NCI-H2196 treated with DMSO at 0.1 percent for 48 hours (cell line): ENCODE results near the gene ZNF576.
"Not testable (repeated sequence)": the region's sequence is repeated elsewhere in the genome, so short reads cannot be mapped to it uniquely, and the experiment has no call there.

Experiments used
- DNase-seq: peaks from one replicate; lab custom pipeline; 2025; ENCODE audit not compliant: unreplicated experiment; lab: John Stamatoyannopoulos, UW

Gene ZNF576

GRCh38 chr19:43623889-43624670 lies 27.7 kb downstream of the ZNF576 start:
- DNase-seq = no peak

DNA sequence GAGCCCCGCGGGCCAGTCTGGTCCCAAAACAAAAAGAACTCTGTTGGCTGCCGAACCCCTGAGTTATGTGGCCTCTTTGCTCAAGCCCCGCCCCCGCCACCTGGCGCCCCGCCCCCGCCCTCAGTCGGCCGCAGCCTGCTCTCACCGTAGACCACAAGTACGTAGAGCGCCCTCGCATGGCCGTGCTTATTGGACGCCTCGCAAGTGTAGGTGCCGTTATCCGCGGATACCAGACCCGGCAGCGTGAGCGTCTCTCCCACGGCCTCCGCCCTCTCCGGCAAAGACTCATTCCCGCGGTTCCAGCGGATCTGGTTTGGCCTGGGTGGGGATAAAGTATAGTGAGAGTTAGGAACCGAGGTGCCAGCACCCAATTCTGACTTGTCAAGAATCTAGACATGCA lies 28.5 kb downstream of the ZNF576 start:
- no peak for DNase-seq

DNA sequence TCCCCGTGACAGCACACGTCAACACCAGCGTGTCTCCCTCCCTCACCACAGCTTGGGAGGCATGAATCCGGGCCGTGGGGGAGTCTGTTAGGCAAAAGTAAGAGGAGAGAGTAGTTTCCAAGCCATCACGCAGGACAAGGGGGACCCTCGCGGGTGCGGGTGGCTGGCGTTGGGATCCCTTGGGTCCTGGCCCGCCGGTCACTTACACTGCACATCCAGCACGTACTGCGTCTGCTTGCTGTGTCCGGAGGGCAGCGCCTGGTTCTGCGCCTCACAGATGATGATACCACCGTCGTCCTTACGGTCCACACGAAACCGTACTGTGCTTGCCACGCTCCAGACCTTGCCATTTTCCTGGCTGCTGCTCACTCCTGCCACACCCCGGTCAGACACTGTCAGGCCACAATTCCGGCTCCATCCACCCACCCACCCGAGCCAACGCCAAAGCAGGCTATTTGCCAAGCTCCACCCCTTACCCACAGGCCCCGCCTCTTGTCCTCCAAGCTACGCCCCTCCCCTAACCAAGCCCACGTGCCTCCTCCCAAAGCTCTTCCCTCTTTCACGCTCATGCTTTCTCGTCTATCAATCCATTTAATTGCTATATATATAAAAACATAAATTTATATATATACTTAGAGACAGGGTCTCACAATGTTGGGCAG lies 29.7 kb downstream of the ZNF576 start:
- DNase-seq = no peak

- no peak for DNase-seq
These were observed 30.4 kb downstream of the ZNF576 start for GRCh38 chr19:43626838-43627237.

DNA sequence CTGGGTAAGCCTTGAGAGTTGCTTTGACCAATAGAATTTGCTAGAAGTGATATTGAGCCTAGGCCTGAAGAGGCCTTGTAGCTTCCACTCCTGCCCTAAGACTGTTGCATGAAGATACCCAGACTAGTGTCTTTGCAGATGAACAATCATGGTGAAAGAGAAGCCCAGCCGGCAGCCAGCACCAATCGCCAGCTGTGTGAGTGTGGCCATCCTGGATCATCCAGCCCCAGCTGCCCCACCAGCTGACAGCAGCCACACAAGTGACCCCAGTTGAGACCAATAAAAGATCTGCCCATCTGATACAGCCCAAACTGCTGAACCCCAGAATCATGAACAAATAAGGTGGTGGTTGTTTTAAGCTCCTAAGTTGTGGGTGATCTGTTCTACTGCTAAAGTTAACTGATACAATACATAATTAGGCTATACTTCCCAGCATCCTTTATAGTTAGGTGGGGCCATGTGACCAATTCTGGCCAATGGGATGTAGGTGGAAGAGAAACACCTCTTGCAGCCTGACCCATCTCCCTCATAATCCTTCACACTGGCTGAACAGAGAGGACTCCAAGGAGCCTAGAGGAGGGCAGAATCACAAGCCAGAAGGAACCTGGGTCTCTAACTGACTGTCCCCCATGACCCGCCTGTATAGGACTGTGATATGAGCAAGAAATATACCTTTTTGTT lies 32.4 kb downstream of the ZNF576 start:
- no peak for DNase-seq

GRCh38 chr19:43631491-43631890 lies 35.1 kb downstream of the ZNF576 start:
- no peak for DNase-seq

DNA sequence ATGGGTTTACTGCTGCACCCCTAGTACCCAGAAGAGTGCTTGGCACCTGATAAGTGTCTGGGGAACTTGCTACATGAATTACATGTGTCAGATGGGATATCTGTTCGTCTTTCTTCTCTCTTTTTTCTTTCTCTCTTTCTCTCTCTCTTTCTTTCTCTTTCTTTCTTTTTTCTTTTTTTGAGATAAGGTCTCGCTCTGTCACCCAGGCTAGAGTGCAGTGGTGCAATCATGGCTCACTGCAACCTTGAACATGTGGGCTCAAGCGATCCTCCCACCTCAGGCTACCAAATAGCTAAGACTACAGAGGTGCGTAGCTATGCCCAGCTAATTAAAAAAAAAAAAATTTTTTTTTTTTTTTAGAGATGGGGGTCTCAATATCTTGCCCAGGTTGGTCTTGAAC lies 37.1 kb downstream of the ZNF576 start:
- DNase-seq = no peak

GRCh38 chr19:43634068-43634467 lies 37.7 kb downstream of the ZNF576 start:
- no peak for DNase-seq

- no peak for DNase-seq
These were observed 38.1 kb downstream of the ZNF576 start for GRCh38 chr19:43634506-43634871.

DNA sequence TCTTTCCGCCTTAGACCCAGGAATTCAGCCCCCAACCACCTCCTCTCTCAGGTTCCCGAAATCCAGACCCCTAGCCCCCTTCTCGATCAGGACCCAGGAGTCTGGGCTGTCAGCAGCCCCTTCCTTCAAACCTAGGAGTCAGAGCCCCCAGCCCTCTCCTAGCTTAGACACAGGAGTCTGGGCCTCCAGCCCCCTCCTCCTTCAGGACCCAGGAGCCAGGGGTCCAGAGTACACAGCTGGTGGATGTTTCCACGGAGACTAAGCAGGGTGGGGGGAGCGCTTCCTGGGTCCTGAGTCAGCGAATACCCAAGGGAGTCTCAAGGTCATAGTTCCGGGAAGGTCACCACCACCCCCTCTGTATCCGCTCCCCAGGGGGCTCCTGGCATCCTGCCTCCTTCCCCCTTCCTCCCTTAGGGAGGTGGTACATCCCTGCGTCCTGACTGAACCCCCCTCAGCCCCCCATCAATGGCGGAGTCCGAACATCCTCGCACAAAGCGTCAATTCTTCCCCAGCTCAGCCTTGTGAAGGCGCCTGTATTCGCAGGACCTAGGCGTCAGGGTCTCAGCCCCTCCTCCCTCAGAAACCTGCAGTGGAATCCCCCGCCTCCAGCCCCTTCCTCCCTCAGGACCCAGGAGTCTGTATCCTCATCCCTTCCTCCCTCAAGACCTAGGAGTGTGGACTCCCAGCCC lies 38.6 kb downstream of the ZNF576 start:
- DNase-seq = no peak

DNA sequence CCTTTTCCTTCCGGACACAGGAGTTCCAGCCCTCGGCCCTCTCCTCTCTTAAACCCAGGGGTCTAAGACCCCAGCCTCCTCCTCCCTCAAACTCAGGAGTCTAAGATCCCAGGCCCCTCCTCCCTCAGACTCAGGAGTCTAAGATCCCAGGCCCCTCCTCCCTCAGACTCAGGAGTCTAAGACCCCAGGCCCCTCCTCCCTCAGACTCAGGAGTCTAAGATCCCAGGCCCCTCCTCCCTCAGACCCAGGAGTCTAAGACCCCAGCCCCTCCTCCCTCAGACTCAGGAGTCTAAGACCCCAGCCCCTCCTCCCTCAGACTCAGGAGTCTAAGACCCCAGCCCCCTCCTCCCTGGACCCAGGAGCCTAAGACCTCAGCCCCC lies 39.2 kb downstream of the ZNF576 start:
- DNase-seq = not testable (repeated sequence)

DNA sequence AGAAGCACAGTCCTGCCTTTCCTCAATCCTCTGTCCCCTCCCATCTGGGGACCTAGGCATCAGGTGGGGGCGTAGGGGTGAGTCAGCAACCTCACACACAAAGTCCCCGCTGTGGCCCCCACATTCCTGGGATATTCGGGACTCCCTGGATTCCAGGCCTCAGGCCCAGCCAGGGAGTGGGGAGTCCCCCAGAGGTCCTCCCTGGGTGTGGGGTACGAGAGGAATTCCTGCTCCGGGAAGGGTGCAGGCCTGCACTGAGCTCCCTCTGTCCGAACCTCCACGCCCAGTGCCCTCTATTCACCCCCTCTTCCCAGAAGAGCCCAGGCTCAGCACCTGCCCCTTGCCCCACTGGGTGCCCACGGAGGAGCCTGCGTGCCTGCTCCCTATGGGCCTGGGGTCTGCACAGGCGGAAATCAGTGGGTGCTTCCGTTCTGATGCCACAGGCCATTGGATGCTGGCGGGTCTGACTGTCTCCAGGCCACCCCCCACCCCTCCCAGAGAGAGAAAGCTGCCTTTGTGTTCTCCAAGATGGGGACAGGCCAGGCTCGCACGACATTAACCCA lies 39.8 kb downstream of the ZNF576 start:
- no peak for DNase-seq

- DNase-seq = no peak
These were observed 42.0 kb downstream of the ZNF576 start for GRCh38 chr19:43638214-43638994.

DNA sequence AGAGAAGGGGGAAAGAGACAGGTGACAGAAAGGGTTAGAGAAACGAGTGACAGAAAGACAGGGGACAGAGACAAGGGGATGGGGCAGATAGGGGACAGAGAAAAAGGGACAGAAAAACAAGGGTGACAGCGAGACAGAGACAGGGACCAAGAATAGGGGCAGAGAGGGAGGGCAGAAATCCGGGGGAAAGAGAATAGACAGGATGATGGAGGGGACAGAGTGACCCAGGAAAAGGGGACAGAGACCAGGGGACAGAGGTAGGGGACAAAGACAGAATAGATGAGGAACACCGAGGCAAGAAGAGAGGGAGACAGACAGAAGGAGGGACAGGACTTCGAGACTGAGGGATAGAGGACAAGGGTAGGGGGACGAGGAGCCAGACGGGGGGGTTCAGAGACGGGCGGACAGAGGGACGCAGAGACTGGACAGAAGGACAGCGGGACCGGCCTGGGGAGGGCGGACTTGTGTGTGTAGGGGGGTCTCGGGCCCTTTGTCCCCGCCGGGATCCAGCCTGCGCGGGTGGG lies 42.7 kb downstream of the ZNF576 start:
- DNase-seq = no peak

- DNase-seq = no peak
These were observed 43.4 kb downstream of the ZNF576 start, which contains the start of gene CADM4 for GRCh38 chr19:43639519-43640423. CADM4 (minus strand) TSS chr19:43639850; CDS start chr19:43639790, 60 bp downstream.

GRCh38 chr19:43640424-43640757 lies 44.0 kb downstream of the ZNF576 start:
- DNase-seq = no peak

- no peak for DNase-seq
These were observed 44.9 kb downstream of the ZNF576 start for GRCh38 chr19:43641333-43641732.

- no peak for DNase-seq
These were observed 46.1 kb downstream of the ZNF576 start for GRCh38 chr19:43642531-43642930.

DNA sequence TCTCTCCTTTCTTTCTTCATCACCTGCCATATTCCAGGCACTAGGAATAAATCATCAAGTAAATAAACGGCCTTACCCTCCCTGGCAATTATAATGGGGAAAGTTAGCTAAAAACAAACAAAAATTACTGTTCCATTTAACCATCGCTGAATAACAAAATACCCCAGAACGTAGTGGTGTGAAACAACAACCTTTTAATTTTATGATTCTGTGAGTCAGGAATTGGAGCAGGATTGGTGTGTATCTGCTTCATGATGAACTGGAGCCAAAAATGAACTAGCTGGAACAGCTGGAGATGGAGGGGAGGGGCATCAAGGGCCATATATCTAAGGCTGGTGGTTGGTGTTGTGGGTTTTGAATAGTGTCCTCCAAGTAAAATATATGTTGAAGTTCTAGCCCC lies 46.9 kb downstream of the ZNF576 start:
- DNase-seq = no peak
